WTC11 (cell line): Measurements from ENCODE around the gene APH1B.

Experiments used
- TCF7 ChIP-seq: sonication (generic); formaldehyde crosslinking; IDR thresholded peaks from 2 replicates; pipeline ENCODE4 v1.8.0; 2022; ENCODE audit warnings: mild to moderate bottlenecking, low read depth, missing genetic modification reagents, moderate library complexity
- TF ChIP-seq, protein P1 (sequence below): fragments of 200-600 bp; IDR thresholded peaks from 2 replicates; pipeline ENCODE4 v1.8.0; 2022; ENCODE audit warnings: antibody characterized with exemption
- TF ChIP-seq, protein P2 (sequence below): sonication (generic); formaldehyde crosslinking; IDR thresholded peaks from 2 replicates; pipeline ENCODE4 v1.8.0; 2023; ENCODE audit warnings: missing genetic modification reagents, mild to moderate bottlenecking, borderline replicate concordance

DNA sequence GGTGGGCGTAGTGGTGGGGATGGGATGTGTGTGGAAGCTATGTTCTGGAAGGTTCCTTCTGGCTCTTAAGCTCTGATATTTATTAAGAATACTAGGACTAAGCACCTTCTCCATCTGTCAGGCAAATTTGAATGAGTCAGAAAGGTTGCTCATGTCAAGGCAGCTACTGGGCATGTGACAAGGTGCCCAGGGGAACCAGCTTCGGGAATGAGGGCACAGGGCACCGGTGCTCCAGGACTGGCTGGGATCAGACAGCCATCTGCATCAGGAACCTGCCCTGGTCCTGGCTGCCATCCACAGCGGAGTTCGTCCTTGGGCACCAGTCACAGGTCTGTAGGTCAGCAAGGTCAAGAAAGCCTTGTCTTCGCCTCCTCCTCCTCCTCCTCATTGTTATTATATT is 71.8 kb downstream of the APH1B start:
- TF ChIP-seq TCF7 (CRISPR knock-in tag), result no peak
- TF ChIP-seq, protein P1, sequence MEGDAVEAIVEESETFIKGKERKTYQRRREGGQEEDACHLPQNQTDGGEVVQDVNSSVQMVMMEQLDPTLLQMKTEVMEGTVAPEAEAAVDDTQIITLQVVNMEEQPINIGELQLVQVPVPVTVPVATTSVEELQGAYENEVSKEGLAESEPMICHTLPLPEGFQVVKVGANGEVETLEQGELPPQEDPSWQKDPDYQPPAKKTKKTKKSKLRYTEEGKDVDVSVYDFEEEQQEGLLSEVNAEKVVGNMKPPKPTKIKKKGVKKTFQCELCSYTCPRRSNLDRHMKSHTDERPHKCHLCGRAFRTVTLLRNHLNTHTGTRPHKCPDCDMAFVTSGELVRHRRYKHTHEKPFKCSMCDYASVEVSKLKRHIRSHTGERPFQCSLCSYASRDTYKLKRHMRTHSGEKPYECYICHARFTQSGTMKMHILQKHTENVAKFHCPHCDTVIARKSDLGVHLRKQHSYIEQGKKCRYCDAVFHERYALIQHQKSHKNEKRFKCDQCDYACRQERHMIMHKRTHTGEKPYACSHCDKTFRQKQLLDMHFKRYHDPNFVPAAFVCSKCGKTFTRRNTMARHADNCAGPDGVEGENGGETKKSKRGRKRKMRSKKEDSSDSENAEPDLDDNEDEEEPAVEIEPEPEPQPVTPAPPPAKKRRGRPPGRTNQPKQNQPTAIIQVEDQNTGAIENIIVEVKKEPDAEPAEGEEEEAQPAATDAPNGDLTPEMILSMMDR, result no peak
- TF ChIP-seq, protein P2, sequence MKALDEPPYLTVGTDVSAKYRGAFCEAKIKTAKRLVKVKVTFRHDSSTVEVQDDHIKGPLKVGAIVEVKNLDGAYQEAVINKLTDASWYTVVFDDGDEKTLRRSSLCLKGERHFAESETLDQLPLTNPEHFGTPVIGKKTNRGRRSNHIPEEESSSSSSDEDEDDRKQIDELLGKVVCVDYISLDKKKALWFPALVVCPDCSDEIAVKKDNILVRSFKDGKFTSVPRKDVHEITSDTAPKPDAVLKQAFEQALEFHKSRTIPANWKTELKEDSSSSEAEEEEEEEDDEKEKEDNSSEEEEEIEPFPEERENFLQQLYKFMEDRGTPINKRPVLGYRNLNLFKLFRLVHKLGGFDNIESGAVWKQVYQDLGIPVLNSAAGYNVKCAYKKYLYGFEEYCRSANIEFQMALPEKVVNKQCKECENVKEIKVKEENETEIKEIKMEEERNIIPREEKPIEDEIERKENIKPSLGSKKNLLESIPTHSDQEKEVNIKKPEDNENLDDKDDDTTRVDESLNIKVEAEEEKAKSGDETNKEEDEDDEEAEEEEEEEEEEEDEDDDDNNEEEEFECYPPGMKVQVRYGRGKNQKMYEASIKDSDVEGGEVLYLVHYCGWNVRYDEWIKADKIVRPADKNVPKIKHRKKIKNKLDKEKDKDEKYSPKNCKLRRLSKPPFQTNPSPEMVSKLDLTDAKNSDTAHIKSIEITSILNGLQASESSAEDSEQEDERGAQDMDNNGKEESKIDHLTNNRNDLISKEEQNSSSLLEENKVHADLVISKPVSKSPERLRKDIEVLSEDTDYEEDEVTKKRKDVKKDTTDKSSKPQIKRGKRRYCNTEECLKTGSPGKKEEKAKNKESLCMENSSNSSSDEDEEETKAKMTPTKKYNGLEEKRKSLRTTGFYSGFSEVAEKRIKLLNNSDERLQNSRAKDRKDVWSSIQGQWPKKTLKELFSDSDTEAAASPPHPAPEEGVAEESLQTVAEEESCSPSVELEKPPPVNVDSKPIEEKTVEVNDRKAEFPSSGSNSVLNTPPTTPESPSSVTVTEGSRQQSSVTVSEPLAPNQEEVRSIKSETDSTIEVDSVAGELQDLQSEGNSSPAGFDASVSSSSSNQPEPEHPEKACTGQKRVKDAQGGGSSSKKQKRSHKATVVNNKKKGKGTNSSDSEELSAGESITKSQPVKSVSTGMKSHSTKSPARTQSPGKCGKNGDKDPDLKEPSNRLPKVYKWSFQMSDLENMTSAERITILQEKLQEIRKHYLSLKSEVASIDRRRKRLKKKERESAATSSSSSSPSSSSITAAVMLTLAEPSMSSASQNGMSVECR (CRISPR knock-in tag), result no peak
